Activated naive CD4-positive, alpha-beta T cell treated with anti-CD3 and anti-CD28 coated beads, Interleukin-2, amount 50 U/mL, for 24 hours (primary cell): ENCODE measurements around the gene GPR89B.
"Not testable (repeated sequence)": the region's sequence is repeated elsewhere in the genome, so short reads cannot be mapped to it uniquely, and the experiment has no call there.

Experiments used
- H3K27ac Mint-ChIP-seq: one replicate; pipeline ENCODE4 v1.8.0; 2021; ENCODE audit warnings: mild to moderate bottlenecking, mixed read lengths
- H3K27me3 Mint-ChIP-seq: one replicate; pipeline ENCODE4 v1.8.0; 2021; ENCODE audit warnings: mixed read lengths
- H3K36me3 Mint-ChIP-seq: one replicate; pipeline ENCODE4 v1.8.0; 2021; ENCODE audit warnings: mixed read lengths
- H3K4me1 Mint-ChIP-seq: one replicate; pipeline ENCODE4 v1.8.0; 2021; ENCODE audit warnings: mixed read lengths
- H3K4me3 Mint-ChIP-seq: one replicate; pipeline ENCODE4 v1.8.0; 2021; ENCODE audit warnings: mild to moderate bottlenecking, mixed read lengths
- H3K9me3 Mint-ChIP-seq: one replicate; pipeline ENCODE4 v1.8.0; 2021; ENCODE audit warnings: mixed read lengths

GPR89B gene

DNA sequence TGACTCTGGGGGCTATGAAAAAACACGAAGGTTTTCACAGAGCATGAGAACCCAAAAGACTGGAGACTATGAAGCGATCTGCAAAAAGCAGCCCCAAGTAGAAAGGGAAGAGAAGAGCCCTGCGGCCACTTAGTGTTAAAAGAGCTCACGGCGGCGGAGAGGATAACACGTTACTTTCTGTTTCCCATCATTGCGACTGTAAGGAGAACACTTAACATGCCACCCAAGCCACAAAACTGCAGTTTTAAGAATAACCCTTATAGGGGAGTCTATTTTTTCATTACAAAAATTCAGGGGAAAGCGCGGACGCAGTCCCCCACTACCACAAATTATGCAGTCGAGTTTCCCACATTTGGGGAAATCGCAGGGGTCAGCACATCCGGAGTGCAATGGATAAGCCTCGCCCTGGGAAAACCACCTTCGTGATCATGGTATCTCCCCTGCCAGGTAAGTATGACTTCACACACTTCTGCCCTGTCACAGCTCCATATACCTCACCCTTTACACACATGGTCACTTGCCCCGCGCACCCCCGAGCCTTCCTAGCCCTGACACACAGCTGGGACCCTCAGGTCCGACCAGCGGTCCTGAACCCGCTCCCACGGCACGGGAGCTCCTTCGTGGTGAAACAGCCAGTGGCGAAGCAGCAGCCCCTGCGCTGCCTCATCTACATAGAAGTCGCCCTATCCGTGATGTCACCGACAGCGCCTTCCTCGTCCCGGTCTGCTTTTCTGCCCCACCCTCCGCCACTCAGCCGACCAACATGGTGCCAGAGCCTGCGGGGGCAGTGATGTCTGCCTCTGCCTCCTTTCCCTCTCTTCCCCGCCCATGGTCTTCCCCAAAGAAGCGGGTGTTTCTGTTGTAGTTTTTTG lies 110.5 kb downstream of the GPR89B start:
- H3K4me1 Mint-ChIP-seq, H3K36me3 Mint-ChIP-seq, H3K27me3 Mint-ChIP-seq, H3K9me3 Mint-ChIP-seq: not testable (repeated sequence)
- Mint-ChIP-seq H3K27ac (peak overlapping the region; percentile 99), H3K4me3 (peak overlapping the region; percentile 81)
